ENCODE results near the gene CLTB.
"Not testable (repeated sequence)": the region's sequence is repeated elsewhere in the genome, so short reads cannot be mapped to it uniquely, and the experiment has no call there.

Gene CLTB

GRCh38 chr5:176444742-176445141, 28.4 kb upstream of the CLTB start:
- H3K27ac Mint-ChIP-seq: no peak overlapping the region
- no peaks in the 10 kb centered on the region for H3K9me3 Mint-ChIP-seq
- no peak for TF ChIP-seq CTCF (IDR thresholded peaks at IDR 0.05)

GRCh38 chr5:176442911-176443310, 26.6 kb upstream of the CLTB start:
- H3K27me3 Mint-ChIP-seq (ENCODE audit: low read depth, poor library complexity); H3K27ac Mint-ChIP-seq; H3K9me3 Mint-ChIP-seq; H3K36me3 Mint-ChIP-seq (ENCODE audit: low read depth); DNase-seq; H3K4me3 Mint-ChIP-seq: not testable (repeated sequence)
- H3K4me1 Mint-ChIP-seq: peaks cover 29% of the 10 kb centered on the region

More at GRCh38 chr5:176444742-176445141, 28.4 kb upstream of the CLTB start:
- Mint-ChIP-seq H3K27me3 (ENCODE audit: low read depth, poor library complexity) (peaks cover 6% of the 10 kb centered on the region), H3K4me1 (peaks cover 39% of the 10 kb centered on the region), H3K36me3 (ENCODE audit: low read depth) (no peaks in the 10 kb centered on the region), H3K4me3 (no peak overlapping the region)
- DNase-seq: no peak

- TF ChIP-seq CTCF (IDR thresholded peaks at IDR 0.05): no peak
- no peak overlapping the region for H3K27ac Mint-ChIP-seq
- no peak for DNase-seq
These were observed 25.6 kb upstream of the CLTB start for GRCh38 chr5:176441921-176442323.

GRCh38 chr5:176440927-176441706, 24.8 kb upstream of the CLTB start:
- Mint-ChIP-seq H3K27ac (peak overlapping the region; percentile 43), H3K36me3 (ENCODE audit: low read depth) (no peaks in the 10 kb centered on the region), H3K4me1 (peaks cover 20% of the 10 kb centered on the region), H3K9me3 (peaks cover 4% of the 10 kb centered on the region), H3K4me3 (no peak overlapping the region), H3K27me3 (ENCODE audit: low read depth, poor library complexity) (peaks cover 15% of the 10 kb centered on the region)
- no peak for DNase-seq
- no peak for TF ChIP-seq CTCF (IDR thresholded peaks at IDR 0.05)

More at GRCh38 chr5:176441921-176442323, 25.6 kb upstream of the CLTB start:
- H3K9me3 Mint-ChIP-seq: no peaks in the 10 kb centered on the region
- peaks cover 24% of the 10 kb centered on the region for H3K4me1 Mint-ChIP-seq
- H3K36me3 Mint-ChIP-seq (ENCODE audit: low read depth): no peaks in the 10 kb centered on the region
- no peak overlapping the region for H3K4me3 Mint-ChIP-seq
- H3K27me3 Mint-ChIP-seq (ENCODE audit: low read depth, poor library complexity): peaks cover 13% of the 10 kb centered on the region

- no peak for TF ChIP-seq CTCF (IDR thresholded peaks at IDR 0.05)
- no peaks in the 10 kb centered on the region for H3K36me3 Mint-ChIP-seq (ENCODE audit: low read depth)
- H3K4me3 Mint-ChIP-seq: no peak overlapping the region
- peaks cover 20% of the 10 kb centered on the region for H3K4me1 Mint-ChIP-seq
- H3K27ac Mint-ChIP-seq: no peak overlapping the region
- no peak for DNase-seq
- H3K9me3 Mint-ChIP-seq: peaks cover 8% of the 10 kb centered on the region
- H3K27me3 Mint-ChIP-seq (ENCODE audit: low read depth, poor library complexity): peaks cover 15% of the 10 kb centered on the region
These were observed 22.8 kb upstream of the CLTB start for GRCh38 chr5:176438959-176439757.

- Mint-ChIP-seq H3K4me1 (peaks cover 12% of the 10 kb centered on the region), H3K36me3 (ENCODE audit: low read depth) (peaks cover 5% of the 10 kb centered on the region), H3K4me3 (no peak overlapping the region), H3K27ac (no peak overlapping the region), H3K27me3 (ENCODE audit: low read depth, poor library complexity) (peaks cover 22% of the 10 kb centered on the region), H3K9me3 (peaks cover 19% of the 10 kb centered on the region)
- TF ChIP-seq CTCF (IDR thresholded peaks at IDR 0.05): no peak
- no peak for DNase-seq
These were observed 20.3 kb upstream of the CLTB start for GRCh38 chr5:176436656-176437055.

Measured in nephron progenitor cell (in vitro differentiated cells).